K562 (cell line): ENCODE results near the gene GNG14. TPM values are rescaled to one million over a fixed set of nuclear protein-coding genes. Genes with fewer than 3 reads are reported as not detected.

Experiments used
- ARID3B ChIP-seq: fragments of 250-450 bp; sonication (Bioruptor Pico); IDR thresholded peaks from 2 replicates; pipeline ENCODE4 v1.4.0; 2020; ENCODE audit warnings: borderline replicate concordance
- CC2D1A ChIP-seq: fragments of 450-650 bp; IDR thresholded peaks from 2 replicates; pipeline ENCODE4 v1.6.1; 2017; ENCODE audit warnings: mild to moderate bottlenecking
- GABPB2 ChIP-seq: fragments of 250-450 bp; sonication (Bioruptor Pico); conservative IDR thresholded peaks from 2 replicates; pipeline ENCODE4 v1.5.1; 2021; ENCODE audit warnings: mild to moderate bottlenecking
- HDAC8 ChIP-seq: fragments of 450-650 bp; IDR thresholded peaks from 2 replicates; pipeline ENCODE4 v1.6.1; 2016; ENCODE audit warnings: mild to moderate bottlenecking, missing genetic modification characterization, moderate library complexity, missing compliant biosample characterization
- JUNB ChIP-seq: fragments of 450-650 bp; formaldehyde crosslinking; conservative IDR thresholded peaks from 2 replicates; pipeline ENCODE4 v1.4.0; 2020; ENCODE audit warnings: mild to moderate bottlenecking
- MAFG ChIP-seq: fragments of 450-650 bp; conservative IDR thresholded peaks from 2 replicates; pipeline ENCODE4 v1.6.1; 2016; ENCODE audit warnings: missing genetic modification characterization, missing compliant biosample characterization
- MBD2 ChIP-seq: sonication (generic); IDR thresholded peaks from 2 replicates; pipeline ENCODE4 v1.6.1; 2016; ENCODE audit warnings: low read depth, borderline replicate concordance
- MITF ChIP-seq: IDR thresholded peaks from 2 replicates; pipeline ENCODE4 v1.6.1; 2014; ENCODE audit warnings: antibody characterized with exemption
- RBBP5 ChIP-seq: fragments of 200-600 bp; sonication (generic); IDR thresholded peaks from 2 replicates; pipeline ENCODE4 v1.6.1; 2012; ENCODE audit warnings: borderline replicate concordance, mild to moderate bottlenecking, low read length, control low read depth, inconsistent platforms; ENCODE audit not compliant: insufficient read depth, poor library complexity, severe bottlenecking
- RBM14 ChIP-seq: fragments of 200-400 bp; formaldehyde crosslinking; IDR thresholded peaks from 2 replicates; pipeline ENCODE4 v1.6.1; 2018; ENCODE audit warnings: low read depth, mild to moderate bottlenecking, low read length, moderate library complexity, borderline replicate concordance; ENCODE audit not compliant: insufficient read depth
- RBM34 ChIP-seq: fragments of 200-400 bp; formaldehyde crosslinking; IDR thresholded peaks from 2 replicates; pipeline ENCODE4 v1.6.1; 2018; ENCODE audit warnings: low read length, borderline replicate concordance; ENCODE audit not compliant: insufficient read depth
- RBM39 ChIP-seq: fragments of 200-400 bp; formaldehyde crosslinking; optimal IDR thresholded peaks from 2 replicates; pipeline ENCODE3; 2018; ENCODE audit warnings: low read depth, low read length
- TAF15 ChIP-seq: fragments of 200-400 bp; formaldehyde crosslinking; IDR thresholded peaks from 2 replicates; pipeline ENCODE4 v1.6.1; 2017; ENCODE audit warnings: mild to moderate bottlenecking, low read depth, low read length, moderate library complexity
- TARDBP ChIP-seq: fragments of 450-650 bp; IDR thresholded peaks from 2 replicates; pipeline ENCODE4 v1.6.1; 2016
- TBP ChIP-seq: optimal IDR thresholded peaks from 2 replicates; pipeline ENCODE3; 2011; ENCODE audit warnings: low read depth, low read length, improper control_type of control experiment
- TRIM24 ChIP-seq, 2 experiments: fragments of 450-650 bp; IDR thresholded peaks; 2 replicates each; pipeline ENCODE4 v1.6.1; 2016
- USF2 ChIP-seq: sonication (generic); formaldehyde crosslinking; IDR thresholded peaks from 2 replicates; pipeline ENCODE4 v1.5.0; 2020; ENCODE audit warnings: missing genetic modification reagents
- WHSC1 ChIP-seq: IDR thresholded peaks from one replicate; pipeline ENCODE4 v1.6.1; 2012; ENCODE audit warnings: low read length, control low read depth, inconsistent platforms
- ZNF124 ChIP-seq: sonication (generic); formaldehyde crosslinking; IDR thresholded peaks from 2 replicates; pipeline ENCODE4 v1.8.1; 2022; ENCODE audit warnings: missing genetic modification reagents
- ZNF212 ChIP-seq: fragments of 450-650 bp; formaldehyde crosslinking; IDR thresholded peaks from 2 replicates; pipeline ENCODE4 v1.4.0; 2020; ENCODE audit warnings: mild to moderate bottlenecking
- ZNF449 ChIP-seq: fragments of 250-450 bp; sonication (Bioruptor Pico); IDR thresholded peaks from 2 replicates; pipeline ENCODE4 v1.8.0; 2022; ENCODE audit warnings: moderate library complexity, mild to moderate bottlenecking, inconsistent platforms
- polyA plus RNA-seq, 8 experiments: library from polyadenylated mRNA; depleted of rRNA in 4 of 8; stranded (reverse) in 5 of 8; unstranded in 3 of 8; fragments of >200 nt; fragmentation: Nextera tagmentation in 2 of 8; fragmentation: Illumina TruSeq in 1 of 8; extraction: Ambion mirVana in 2 of 8; extraction: Trizol in 1 of 8; gene quantifications; 2 replicates each; pipeline versions ENCODE4 v1.2.1 to v1.2.3, GENCODE V29; 2011 to 2014; ENCODE audit warnings: inconsistent platforms in 1 of 8, missing spikeins in 1 of 8
- total RNA-seq, 7 experiments: library from RNA; depleted of rRNA in 6 of 7; stranded (reverse); fragments of >200 nt in 6 of 7; fragmentation: Illumina TruSeq in 2 of 7; extraction: Trizol in 2 of 7; gene quantifications; 2 replicates each; pipeline versions ENCODE4 v1.2.1 to v1.2.3, GENCODE V29; 2011 to 2021; ENCODE audit warnings: low replicate concordance in 1 of 7

Gene GNG14
- total and polyA plus RNA-seq, 9 of the 15 experiments (the other 6 are each of a cell fraction or from before 2014, with no cell fraction given) = not detected

GRCh38 chr19:12681074-12681987 is 6.5 kb upstream of the GNG14 start, which contains the start of gene DHPS (continued):
- TF ChIP-seq ARID3B (CRISPR knock-in tag) = 0 out of 2 replicates have a peak, but pooled peaks have one; percentile 53
- TF ChIP-seq TAF15 = no peak
- no peak for TF ChIP-seq CC2D1A
- no peak for TF ChIP-seq GABPB2
- TF ChIP-seq ZNF212 (CRISPR knock-in tag) = no peak
- no peak for TF ChIP-seq ZNF124 (CRISPR knock-in tag)
- 0 out of 2 replicates have a peak, but pooled peaks have one; percentile 47 for TF ChIP-seq MBD2
- peak; percentile 86 for TF ChIP-seq RBBP5
- TF ChIP-seq RBM34 = no peak
- no peak for TF ChIP-seq JUNB (CRISPR knock-in tag)
- no peak for TF ChIP-seq MAFG (tag)
- TF ChIP-seq HDAC8 = peak; percentile 80
- peak; percentile 92 for TF ChIP-seq USF2 (CRISPR knock-in tag)
- 0 out of 2 replicates have a peak, but pooled peaks have one; percentile 43 for TF ChIP-seq RBM14
- TF ChIP-seq ZNF449 (CRISPR knock-in tag) = no peak
- peak; percentile 88 for TF ChIP-seq TBP
- peak; percentile 41 to 50; a peak in 2 of 4 replicates for TF ChIP-seq TRIM24 (IDR thresholded peaks at IDR 0.05)
- TF ChIP-seq RBM39 = no peak
- no peak for TF ChIP-seq WHSC1
- peak; percentile 41; the same call in 1 of the 2 replicates for TF ChIP-seq MITF
- TF ChIP-seq TARDBP = no peak
